Measurements from ENCODE around the gene TXK.

The TXK gene

DNA sequence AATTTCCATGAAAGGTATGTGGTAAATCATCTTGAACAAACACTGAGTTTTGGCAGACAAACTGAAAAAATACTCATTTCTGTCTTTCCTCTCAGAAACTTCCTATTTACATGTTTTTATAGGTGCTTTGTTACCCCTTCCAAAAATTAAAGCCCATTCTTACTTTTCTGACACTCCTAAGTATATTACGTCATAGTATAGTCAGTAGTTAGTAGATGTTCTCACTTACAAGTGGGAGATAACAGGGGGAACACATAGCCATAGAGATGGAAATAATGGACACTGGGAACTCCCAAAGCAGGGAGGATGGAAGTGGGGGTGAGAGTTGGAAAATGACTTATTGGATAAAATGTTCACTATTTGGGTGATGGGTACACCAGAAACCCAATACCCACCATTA lies 28.8 kb downstream of the TXK start:
- no peak for DNase-seq
- no peak for TF ChIP-seq POLR2A (IDR thresholded peaks at IDR 0.05; ENCODE audit: low read length)
- TF ChIP-seq GATA1 (IDR thresholded peaks at IDR 0.05; ENCODE audit: low read depth, low read length) = no peak

DNA sequence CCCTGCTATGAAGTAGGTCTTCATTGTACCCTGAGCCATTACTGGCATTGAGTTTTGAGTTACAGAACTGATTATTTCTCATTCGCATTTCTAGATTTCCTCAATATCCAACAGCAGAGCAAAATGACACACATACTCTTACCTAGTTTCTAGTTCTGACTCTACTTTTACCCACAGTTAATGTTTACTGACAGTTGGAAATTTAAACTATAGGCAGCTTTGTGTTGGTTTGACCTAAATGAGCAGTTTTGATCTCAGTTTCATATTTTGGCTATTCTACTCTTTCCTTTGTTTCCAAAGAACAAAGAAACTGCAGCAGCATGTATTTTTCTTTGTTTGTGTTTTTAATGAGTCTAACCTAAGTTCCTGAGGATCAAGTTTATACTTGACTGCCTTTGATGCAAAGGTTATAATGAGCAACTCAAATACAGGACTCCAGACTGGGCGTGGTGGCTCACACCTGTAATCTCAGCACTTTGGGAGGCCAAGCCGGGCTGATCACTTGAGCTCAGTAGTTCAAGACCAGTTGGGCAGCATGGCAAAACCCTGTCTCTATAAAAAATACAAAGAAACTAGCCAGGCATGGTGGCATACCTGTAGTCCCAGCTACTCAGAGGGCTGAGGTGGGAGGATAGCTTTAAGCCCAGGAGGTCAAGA lies 30.4 kb downstream of the TXK start:
- no peak for TF ChIP-seq POLR2A (IDR thresholded peaks at IDR 0.05; ENCODE audit: low read length)
- no peak for DNase-seq

DNA sequence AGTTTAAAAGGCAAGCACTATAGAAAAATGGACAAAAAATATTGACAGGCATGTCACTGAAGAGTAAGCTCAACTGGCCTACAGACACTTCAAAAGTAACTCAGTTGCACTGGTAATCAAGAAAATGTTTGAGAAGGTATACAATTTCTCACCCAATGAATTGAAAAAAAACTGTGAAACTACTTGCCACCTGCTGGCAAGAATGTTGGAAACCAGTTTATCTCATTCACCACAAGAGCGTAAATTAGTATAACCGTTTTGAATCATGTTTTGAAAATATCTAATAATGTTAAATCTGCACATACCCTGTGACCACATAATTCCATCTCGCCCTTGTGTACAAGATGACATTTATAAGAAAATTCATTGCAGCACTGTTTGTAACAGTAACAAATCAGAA lies 31.7 kb downstream of the TXK start:
- no peak for TF ChIP-seq POLR2A (IDR thresholded peaks at IDR 0.05; ENCODE audit: low read length)
- DNase-seq = no peak

DNA sequence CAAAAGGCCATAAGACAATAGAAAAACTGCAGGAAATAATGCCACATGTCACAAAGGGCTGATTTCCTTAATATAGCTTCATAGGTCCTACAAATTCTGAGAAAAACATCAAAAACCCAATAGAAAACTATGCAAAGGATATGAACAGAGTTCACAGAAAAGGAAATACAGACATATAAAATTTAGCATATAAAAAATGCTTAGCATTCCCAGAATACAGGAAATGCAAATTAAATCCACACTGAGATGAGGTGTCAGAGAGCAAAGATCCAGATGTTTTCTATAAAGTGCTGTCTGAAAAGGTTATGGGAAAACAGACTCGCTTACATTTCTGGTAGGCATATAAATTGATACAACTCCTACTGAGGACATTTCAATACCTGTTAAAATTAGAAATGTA lies 33.8 kb downstream of the TXK start:
- TF ChIP-seq POLR2A (IDR thresholded peaks at IDR 0.05; ENCODE audit: low read length) (no peak), GATA1 (IDR thresholded peaks at IDR 0.05; ENCODE audit: low read depth, low read length) (no peak)
- DNase-seq = no peak

DNA sequence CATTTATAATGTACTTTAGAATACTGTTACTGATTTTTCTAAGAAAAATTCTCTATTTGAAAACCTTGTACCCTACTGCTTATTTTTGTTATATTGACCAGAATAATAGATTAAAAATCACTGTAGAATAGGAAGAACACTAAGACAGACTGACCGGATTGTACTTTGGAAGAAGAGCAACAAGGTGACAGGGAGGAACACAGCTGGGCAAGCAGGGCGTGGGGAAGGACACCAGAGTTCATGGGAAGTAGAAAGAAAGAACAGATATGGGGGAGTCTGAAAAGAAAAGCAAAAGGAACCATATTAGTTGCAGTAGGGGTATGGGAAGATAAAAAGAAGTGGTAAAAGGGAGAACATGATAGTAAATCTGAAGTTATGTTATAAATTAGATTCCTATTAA lies 38.6 kb downstream of the TXK start:
- no peak for TF ChIP-seq POLR2A (IDR thresholded peaks at IDR 0.05; ENCODE audit: low read length)
- TF ChIP-seq GATA1 (IDR thresholded peaks at IDR 0.05; ENCODE audit: low read depth, low read length) = no peak
- DNase-seq = no peak

DNA sequence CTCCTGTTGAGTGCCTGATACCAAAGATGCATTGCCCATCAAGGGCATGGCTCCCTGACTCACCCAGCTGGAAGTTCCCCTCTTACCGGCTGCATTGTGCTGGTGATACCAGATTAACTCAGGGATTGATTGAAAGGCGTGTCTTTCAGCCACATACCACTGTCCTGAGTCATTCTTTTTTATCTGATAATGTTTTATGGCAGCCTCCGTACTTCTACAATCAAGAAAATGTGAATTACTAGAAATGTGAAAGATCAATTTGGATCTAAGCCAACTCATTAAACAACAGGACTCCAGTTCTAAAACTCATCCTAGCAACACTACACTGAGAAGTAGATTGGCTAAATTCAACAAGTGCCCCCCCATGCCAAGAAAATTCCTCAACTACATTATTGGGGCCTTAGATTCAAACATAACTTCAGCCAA lies 40.0 kb downstream of the TXK start:
- DNase-seq = peak; percentile 24 to 53
- no peak for TF ChIP-seq GATA1 (IDR thresholded peaks at IDR 0.05; ENCODE audit: low read depth, low read length)

DNA sequence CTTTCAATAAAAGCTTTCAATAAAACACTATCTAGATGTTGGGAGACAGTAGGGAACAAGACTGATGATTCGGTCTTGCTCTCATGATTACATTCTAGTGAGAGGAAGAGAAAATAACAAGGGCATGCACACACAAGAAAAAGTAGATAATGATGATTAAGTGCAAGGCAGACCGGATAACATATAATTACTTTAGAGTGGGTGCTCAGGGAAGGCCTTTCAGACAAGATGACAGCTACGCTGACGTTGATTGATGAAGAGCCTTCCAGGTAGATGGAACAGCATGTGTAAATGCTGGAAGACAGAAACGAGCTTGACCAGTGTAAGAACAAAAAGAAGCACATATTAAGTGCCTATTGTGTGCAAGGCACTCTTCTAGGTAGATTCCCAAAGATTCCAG lies 43.4 kb downstream of the TXK start:
- no peak for TF ChIP-seq POLR2A (IDR thresholded peaks at IDR 0.05; ENCODE audit: low read length)
- TF ChIP-seq GATA1 (IDR thresholded peaks at IDR 0.05; ENCODE audit: low read depth, low read length) = no peak
- no peak for DNase-seq

DNA sequence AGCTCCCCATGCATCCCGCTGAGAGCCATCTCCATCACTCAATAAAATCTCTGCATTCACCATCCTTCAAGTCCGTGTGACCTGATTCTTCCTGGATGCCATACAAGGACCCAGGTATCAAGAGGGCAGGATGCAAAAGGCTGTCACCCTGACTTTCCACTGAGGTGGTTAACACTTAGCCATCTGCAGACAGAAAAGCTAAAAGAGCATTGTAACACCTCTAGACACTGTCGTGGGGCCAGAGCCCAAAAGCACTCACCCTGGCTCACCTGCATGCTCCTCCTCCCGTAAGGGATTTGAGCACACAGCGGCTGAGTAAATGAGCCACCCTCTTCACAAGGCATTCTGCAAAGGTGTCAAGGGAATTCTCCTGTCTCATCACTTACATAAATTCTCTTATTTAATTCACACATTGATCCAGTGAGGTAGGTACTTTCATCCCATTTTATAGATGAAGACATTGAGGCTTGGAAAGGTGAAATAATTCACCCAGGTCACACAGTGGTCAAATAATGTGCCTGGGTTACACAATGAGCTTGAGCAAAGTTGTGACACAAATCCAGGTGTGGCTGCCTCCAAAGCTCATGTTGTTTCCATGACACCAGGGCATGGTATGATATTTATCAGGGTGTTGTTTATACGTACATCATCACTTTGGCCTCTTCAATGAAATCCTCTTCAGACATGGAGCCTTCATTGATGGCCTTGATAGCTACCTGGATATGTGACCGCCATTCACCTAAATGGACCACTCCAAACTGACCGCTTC lies 48.0 kb downstream of the TXK start:
- DNase-seq = no peak
- TF ChIP-seq POLR2A (IDR thresholded peaks at IDR 0.05; ENCODE audit: low read length) (no peak), GATA1 (IDR thresholded peaks at IDR 0.05; ENCODE audit: low read depth, low read length) (no peak)

DNA sequence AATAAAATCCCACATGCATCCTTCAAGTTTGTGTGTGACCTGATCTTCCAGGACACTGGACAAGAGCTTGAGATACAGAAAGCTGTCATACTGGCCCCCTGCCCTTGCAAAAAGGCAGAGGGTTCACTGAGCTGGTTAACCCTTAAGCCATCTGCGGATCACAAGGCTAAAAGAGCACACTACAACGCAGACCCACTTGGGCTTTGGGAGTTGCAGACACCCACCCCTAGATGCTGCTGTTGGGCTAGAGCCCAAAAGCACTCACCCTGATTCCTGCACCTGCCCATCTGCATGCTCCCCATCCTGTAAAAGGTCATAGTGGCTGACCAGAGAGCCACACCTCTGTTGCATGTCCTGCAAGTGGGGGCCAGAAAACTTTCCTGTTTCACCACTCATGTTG lies 51.1 kb downstream of the TXK start:
- TF ChIP-seq POLR2A (IDR thresholded peaks at IDR 0.05; ENCODE audit: low read length) = no peak
- TF ChIP-seq GATA1 (IDR thresholded peaks at IDR 0.05; ENCODE audit: low read depth, low read length) = no peak
- no peak for DNase-seq

DNA sequence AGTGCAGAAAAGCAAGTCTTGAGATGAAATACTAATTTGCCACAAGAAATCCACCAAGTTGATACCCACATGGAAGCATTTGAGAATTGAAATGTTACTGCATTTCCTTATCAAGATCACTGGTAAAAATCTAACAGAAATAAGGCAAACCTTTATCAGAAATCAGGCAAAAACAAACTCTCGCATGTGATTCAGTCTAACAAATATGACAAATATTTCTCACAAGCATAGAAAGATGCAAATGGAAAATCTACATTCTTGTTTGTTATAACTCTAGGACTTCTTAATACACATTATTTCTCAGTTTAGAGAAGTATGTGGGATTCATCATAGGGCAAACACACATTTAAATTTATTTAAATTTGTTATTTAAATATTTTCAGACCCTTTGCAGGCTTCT lies 52.9 kb downstream of the TXK start:
- DNase-seq = no peak
- TF ChIP-seq GATA1 (IDR thresholded peaks at IDR 0.05; ENCODE audit: low read depth, low read length) (no peak), POLR2A (IDR thresholded peaks at IDR 0.05; ENCODE audit: low read length) (no peak)

DNA sequence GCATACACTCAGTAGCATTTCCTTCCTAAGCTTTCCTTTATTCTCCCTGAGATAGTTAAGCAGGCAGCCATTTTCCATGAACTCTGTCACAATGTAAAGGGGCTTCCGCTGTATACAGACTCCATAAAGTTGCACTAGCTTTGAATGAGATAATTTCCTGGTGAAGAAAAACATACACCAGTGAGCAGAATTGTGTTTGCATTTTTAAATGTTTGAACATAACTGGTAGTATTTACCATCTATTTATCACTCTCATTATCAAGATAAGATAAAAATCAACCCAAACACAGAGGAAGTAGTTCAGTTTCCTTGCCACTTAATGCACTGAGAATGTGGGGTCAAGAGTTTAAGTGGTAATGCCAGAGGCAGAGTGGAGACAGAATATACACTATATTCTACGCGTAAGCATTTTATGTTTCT lies 54.1 kb downstream of the TXK start:
- TF ChIP-seq GATA1 (IDR thresholded peaks at IDR 0.05; ENCODE audit: low read depth, low read length) (no peak), POLR2A (IDR thresholded peaks at IDR 0.05; ENCODE audit: low read length) (no peak)
- DNase-seq = no peak

DNA sequence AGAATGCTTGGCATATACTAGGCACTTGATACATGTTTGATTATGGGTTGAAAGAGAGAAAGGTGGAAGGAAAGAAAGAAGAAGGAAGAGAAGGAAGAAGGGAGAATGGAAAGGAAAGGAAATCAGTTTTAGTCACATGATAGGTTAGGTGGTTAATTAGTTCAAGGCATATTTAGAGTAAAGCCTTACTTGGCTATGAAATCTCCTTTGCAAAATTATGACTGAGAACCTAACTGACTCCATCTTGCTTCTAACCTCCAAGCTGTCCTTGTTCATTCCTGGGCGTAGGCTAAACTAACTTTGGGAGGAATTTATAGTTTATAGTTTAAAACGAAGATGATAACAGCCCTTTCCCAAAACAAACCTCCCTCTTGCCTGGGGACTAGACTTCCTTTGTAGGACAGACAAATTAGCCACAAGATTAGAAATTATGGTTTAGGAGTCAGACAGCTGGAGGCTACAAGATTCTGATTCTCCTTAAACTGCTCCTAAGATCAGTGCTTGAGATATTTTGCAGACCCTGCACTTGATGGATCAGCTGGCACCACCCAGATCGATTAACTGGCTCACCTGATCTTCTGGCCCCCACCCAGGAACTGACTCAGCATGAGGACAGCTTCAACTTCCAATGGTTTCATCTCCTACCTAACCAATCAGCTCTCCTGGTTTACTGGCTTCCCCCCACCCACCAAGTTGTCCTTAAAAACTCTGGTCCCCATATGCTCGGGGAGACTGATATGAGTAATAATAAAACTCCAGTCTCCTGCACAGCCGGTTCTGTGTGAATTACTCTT lies 55.0 kb downstream of the TXK start:
- TF ChIP-seq POLR2A (IDR thresholded peaks at IDR 0.05; ENCODE audit: low read length) (no peak), GATA1 (IDR thresholded peaks at IDR 0.05; ENCODE audit: low read depth, low read length) (no peak)
- no peak for DNase-seq

DNA sequence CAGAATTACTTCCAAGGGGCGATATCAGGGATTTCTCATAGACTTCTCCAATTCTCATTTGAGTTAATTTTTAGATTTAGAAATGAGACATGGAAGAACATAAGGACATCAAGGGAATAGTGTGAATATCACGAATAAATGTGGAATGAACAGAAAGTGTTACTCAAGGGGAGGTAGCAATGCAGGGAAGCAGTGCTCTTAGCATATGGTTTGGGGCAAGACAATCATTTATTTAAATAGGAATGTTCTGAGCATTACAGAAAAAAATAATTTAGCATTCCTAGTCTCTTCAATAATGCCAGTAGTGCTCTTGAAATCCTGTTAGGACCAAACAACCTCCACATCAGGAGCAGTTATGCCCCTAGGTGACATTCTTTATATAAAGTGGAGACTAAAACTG lies 55.6 kb downstream of the TXK start:
- TF ChIP-seq POLR2A (IDR thresholded peaks at IDR 0.05; ENCODE audit: low read length) = no peak
- TF ChIP-seq GATA1 (IDR thresholded peaks at IDR 0.05; ENCODE audit: low read depth, low read length) = no peak
- no peak for DNase-seq

DNA sequence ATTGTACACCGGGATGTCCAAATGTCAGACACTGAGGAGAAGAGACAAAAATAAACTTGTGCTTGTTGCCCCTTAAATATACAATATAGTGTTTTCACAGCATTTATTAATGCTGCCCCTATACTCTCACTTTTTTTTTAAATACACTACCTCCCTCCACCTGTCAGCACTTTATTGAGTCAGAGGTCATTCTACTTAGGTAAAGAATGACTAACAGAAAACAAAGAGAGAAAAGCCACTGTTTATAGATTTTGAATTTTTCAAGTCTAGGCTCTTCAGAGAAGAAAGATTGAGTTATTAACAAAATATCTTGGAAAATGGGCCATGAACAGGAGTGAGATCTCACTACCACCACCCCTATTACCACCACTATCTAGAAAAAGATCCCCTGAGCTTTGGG lies 59.4 kb downstream of the TXK start:
- no peak for DNase-seq

More for the DNA sequence above, 59.4 kb downstream of the TXK start:
- TF ChIP-seq POLR2A (IDR thresholded peaks at IDR 0.05; ENCODE audit: low read length) = no peak
- TF ChIP-seq GATA1 (IDR thresholded peaks at IDR 0.05; ENCODE audit: low read depth, low read length) = no peak

Measured in erythroblast (primary cell).